Measurements from ENCODE around the gene PHF19.

GRCh38 chr9:120870206-120870605 is 6.8 kb downstream of the PHF19 start:
- TF ChIP-seq CTCF (IDR thresholded peaks at IDR 0.05) (no peak), POLR2AphosphoS5 (IDR thresholded peaks at IDR 0.05) (no peak), POLR2A (IDR thresholded peaks at IDR 0.05) (no peak)
